SU-DHL-6 (cell line): ENCODE results near the gene PWWP2A.

Experiments
- H2AFZ ChIP-seq: fragments of 200-600 bp; sonication (generic); 2 replicates; pipeline ENCODE4 v1.6.1; 2014; ENCODE audit warnings: low read depth, mild to moderate bottlenecking, moderate library complexity, mixed read lengths, antibody characterized with exemption, low read length; ENCODE audit not compliant: severe bottlenecking
- H3F3A ChIP-seq: fragments of 200-600 bp; shearing (Covaris generic); 2 replicates; pipeline ENCODE4 v1.6.0; 2016; ENCODE audit warnings: antibody characterized with exemption, mild to moderate bottlenecking; ENCODE audit not compliant: insufficient read depth
- H3K27ac ChIP-seq: fragments of 200-600 bp; sonication (generic); 2 replicates; pipeline ENCODE4 v1.5.1; 2016; ENCODE audit warnings: low read depth, mild to moderate bottlenecking, low read length, moderate library complexity, mixed read lengths
- H3K27me3 ChIP-seq: fragments of 200-600 bp; sonication (generic), shearing (Covaris generic); 2 replicates; pipeline ENCODE4 v1.6.0; 2014; ENCODE audit warnings: mild to moderate bottlenecking, low read length
- H3K36me3 ChIP-seq: fragments of 200-600 bp; sonication (generic); 2 replicates; pipeline ENCODE4 v1.6.1; 2014; ENCODE audit warnings: mild to moderate bottlenecking, low read length, mixed read lengths
- H3K4me2 ChIP-seq: fragments of 300-600, 200-600 bp; shearing (Covaris generic), sonication (generic); 2 replicates; pipeline ENCODE4 v1.6.0; 2014; ENCODE audit warnings: low read length, low read depth, mild to moderate bottlenecking; ENCODE audit not compliant: poor library complexity, severe bottlenecking
- H3K4me3 ChIP-seq: fragments of 200-600 bp; sonication (generic); 2 replicates; pipeline ENCODE4 v1.5.1; 2014; ENCODE audit warnings: antibody characterized with exemption, low read length, mild to moderate bottlenecking, mixed read lengths; ENCODE audit not compliant: insufficient read depth, poor library complexity, severe bottlenecking
- H3K79me2 ChIP-seq: fragments of 200-600 bp; sonication (generic); 2 replicates; pipeline ENCODE4 v1.6.1; 2014; ENCODE audit warnings: mild to moderate bottlenecking, low read length, moderate library complexity; ENCODE audit not compliant: insufficient read depth
- H3K9ac ChIP-seq: fragments of 200-600 bp; sonication (generic); 2 replicates; pipeline ENCODE4 v1.7.0; 2014; ENCODE audit warnings: mild to moderate bottlenecking, low read length
- H3K9me2 ChIP-seq: fragments of 200-600 bp; sonication (generic); replicated peaks from 2 replicates; pipeline ENCODE4 v1.6.1; 2014; ENCODE audit warnings: low read length; ENCODE audit not compliant: insufficient read depth
- H3K9me3 ChIP-seq: fragments of 200-600 bp; sonication (generic); 2 replicates; pipeline ENCODE4 v1.6.1; 2014; ENCODE audit warnings: low read length, mixed read lengths; ENCODE audit not compliant: insufficient read depth
- H4K20me1 ChIP-seq: fragments of 200-600 bp; sonication (generic); 2 replicates; pipeline ENCODE4 v1.6.1; 2014; ENCODE audit warnings: low read depth, mild to moderate bottlenecking, antibody characterized with exemption, low read length, moderate library complexity, mixed read lengths
- EZH2phosphoT487 ChIP-seq: fragments of 200-600 bp; sonication (generic), shearing (Covaris generic); conservative IDR thresholded peaks from 2 replicates; pipeline ENCODE4 v1.6.1; 2018; ENCODE audit warnings: mild to moderate bottlenecking, antibody characterized with exemption, low read length, moderate library complexity, mixed read lengths
- TF ChIP-seq, protein P1 (sequence below): fragments of 200-600 bp; sonication (generic); IDR thresholded peaks from one replicate; pipeline ENCODE4 v1.5.1; 2017; ENCODE audit warnings: antibody characterized with exemption, mild to moderate bottlenecking, low read length, moderate library complexity; ENCODE audit not compliant: insufficient read depth, poor library complexity, severe bottlenecking

PWWP2A gene

DNA sequence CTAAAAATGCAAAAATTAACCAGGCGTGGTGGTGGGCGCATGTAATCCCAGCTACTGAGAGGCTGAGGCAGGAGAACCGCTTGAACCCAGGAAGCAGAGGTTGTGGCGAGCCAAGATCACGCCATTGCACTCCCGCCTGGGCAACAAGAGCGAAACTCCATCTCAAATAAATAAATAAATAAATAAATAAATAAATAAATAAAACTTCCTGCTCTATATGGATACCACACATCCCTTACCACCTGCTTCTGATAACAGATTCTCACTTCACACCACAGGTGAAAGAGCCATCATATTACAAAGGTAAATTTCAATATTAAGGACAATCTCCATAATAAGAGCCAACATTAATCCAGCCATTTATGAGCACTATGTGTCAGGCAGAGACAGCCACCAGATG is 9.4 kb upstream of the PWWP2A start:
- no peaks in the 10 kb centered on the region for H3K79me2 ChIP-seq

DNA sequence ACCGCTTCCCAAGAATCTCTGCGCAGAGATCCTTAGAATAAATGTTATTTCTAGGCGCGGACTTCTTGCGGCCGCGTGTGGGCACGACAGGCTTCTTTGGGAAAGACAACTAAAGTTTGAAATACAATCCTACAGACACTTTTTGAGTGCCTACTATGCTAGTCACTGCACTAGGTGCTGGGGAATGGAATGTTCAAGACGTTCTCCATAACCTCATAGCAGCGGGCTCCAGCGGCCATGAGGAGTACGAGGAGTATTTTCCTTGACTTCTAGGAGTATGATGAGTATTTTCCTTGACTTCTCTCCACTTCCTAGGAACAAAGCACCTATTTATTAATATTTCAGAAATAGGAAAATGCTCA is 636 bp upstream of the PWWP2A start:
- Histone ChIP-seq H3K4me3 (peak overlapping the region; percentile 44), H3K79me2 (peaks cover 14% of the 10 kb centered on the region; the same call in 1 of the 2 replicates), H3F3A (peaks cover 5% of the 10 kb centered on the region; the same call in 1 of the 2 replicates), H3K27ac (no peak overlapping the region), H3K27me3 (no peaks in the 10 kb centered on the region), H4K20me1 (no peaks in the 10 kb centered on the region), H3K9ac (no peak overlapping the region), H2AFZ (peak overlapping the region; percentile 91), H3K9me3 (no peaks in the 10 kb centered on the region), H3K36me3 (no peaks in the 10 kb centered on the region), H3K4me2 (peak overlapping the region; percentile 54), H3K9me2 (no peaks in the 10 kb centered on the region)
- TF ChIP-seq EZH2phosphoT487 = no peak
- TF ChIP-seq, protein P1, sequence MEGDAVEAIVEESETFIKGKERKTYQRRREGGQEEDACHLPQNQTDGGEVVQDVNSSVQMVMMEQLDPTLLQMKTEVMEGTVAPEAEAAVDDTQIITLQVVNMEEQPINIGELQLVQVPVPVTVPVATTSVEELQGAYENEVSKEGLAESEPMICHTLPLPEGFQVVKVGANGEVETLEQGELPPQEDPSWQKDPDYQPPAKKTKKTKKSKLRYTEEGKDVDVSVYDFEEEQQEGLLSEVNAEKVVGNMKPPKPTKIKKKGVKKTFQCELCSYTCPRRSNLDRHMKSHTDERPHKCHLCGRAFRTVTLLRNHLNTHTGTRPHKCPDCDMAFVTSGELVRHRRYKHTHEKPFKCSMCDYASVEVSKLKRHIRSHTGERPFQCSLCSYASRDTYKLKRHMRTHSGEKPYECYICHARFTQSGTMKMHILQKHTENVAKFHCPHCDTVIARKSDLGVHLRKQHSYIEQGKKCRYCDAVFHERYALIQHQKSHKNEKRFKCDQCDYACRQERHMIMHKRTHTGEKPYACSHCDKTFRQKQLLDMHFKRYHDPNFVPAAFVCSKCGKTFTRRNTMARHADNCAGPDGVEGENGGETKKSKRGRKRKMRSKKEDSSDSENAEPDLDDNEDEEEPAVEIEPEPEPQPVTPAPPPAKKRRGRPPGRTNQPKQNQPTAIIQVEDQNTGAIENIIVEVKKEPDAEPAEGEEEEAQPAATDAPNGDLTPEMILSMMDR = no peak

More for the DNA sequence above, 9.4 kb upstream of the PWWP2A start:
- TF ChIP-seq, protein P1 = no peak
- no peak for TF ChIP-seq EZH2phosphoT487
- Histone ChIP-seq H2AFZ (no peak overlapping the region), H3K9me2 (no peaks in the 10 kb centered on the region), H3K27me3 (no peaks in the 10 kb centered on the region), H3K4me3 (no peak overlapping the region), H3K36me3 (no peaks in the 10 kb centered on the region), H3K9ac (no peak overlapping the region), H3K9me3 (no peaks in the 10 kb centered on the region), H3F3A (no peaks in the 10 kb centered on the region), H3K4me2 (no peak overlapping the region), H3K27ac (no peak overlapping the region), H4K20me1 (no peaks in the 10 kb centered on the region)

DNA sequence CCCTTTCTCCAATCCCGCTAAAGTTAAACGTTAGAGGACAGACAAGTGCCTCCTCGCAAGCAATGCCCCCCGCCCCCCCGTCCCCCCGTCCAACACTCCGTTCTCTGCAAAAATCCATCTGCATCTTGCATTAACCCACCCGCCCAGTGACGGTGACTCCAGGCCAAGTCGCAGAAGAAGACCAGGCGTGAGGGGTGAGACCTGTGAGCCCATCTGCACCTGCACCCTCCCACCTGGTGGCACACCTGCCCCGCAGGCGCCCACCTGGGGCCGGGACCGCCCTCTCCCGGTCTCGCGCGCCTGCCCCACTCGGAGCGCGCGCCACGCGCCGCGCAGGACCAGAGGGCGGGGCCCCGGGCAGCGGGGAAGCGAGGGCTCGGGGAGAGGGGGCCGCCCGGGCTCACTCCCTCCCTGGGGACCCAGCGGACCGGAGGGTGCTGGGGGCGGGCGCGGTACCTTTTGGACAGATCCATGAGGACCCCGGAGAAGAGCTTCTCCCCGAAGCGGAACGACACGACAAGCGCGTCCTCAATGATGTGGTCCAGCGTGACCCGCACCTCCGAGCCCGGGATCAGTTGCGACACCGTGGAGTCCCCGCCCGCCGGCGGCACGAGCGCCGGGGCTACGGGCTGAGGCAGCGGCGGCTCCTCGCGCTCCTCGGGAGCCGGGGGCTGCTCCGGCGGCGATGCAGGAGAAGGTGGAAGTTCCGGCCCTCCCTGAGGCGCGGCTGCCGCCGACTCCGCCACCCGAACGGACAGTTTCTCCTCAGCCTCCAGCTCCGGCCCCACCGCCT is 705 bp downstream of the PWWP2A start:
- peak overlapping the region; percentile 95 for H3K9ac ChIP-seq
- H3K27ac ChIP-seq = peak overlapping the region; percentile 77
- H2AFZ ChIP-seq = peak overlapping the region; percentile 80
- no peak for TF ChIP-seq EZH2phosphoT487
- TF ChIP-seq, protein P1 = no peak
- H3K4me3 ChIP-seq = peak overlapping the region; percentile 98
- H3K27me3 ChIP-seq = no peaks in the 10 kb centered on the region
- no peaks in the 10 kb centered on the region for H4K20me1 ChIP-seq
- H3K9me3 ChIP-seq = no peaks in the 10 kb centered on the region
- H3F3A ChIP-seq = peaks cover 5% of the 10 kb centered on the region; the same call in 1 of the 2 replicates
- peaks cover 15% of the 10 kb centered on the region; the same call in 1 of the 2 replicates for H3K79me2 ChIP-seq
- peak overlapping the region; percentile 66 for H3K4me2 ChIP-seq
- H3K36me3 ChIP-seq = peaks cover 3% of the 10 kb centered on the region; the same call in 1 of the 2 replicates
- H3K9me2 ChIP-seq = no peaks in the 10 kb centered on the region
